Measurements from ENCODE around the gene GPR65. TPM values are rescaled to one million over a fixed set of nuclear protein-coding genes. Genes with fewer than 3 reads are reported as not detected.

GPR65 gene
- total RNA-seq, 1 donor from 2014 or later: 0.05 TPM

GRCh38 chr14:88037325-88037724, 32.4 kb downstream of the GPR65 start:
- DNase-seq (ENCODE audit: low read depth): no peak

- no peak for DNase-seq (ENCODE audit: low read depth)
Measured at GRCh38 chr14:88039197-88039596, 34.3 kb downstream of the GPR65 start.

- no peak for DNase-seq (ENCODE audit: low read depth)
Measured at GRCh38 chr14:88040146-88040545, 35.2 kb downstream of the GPR65 start.

GRCh38 chr14:88043529-88044443, 38.9 kb downstream of the GPR65 start:
- no peak for DNase-seq (ENCODE audit: low read depth)

- no peak for DNase-seq (ENCODE audit: low read depth)
Measured at GRCh38 chr14:88044444-88044758, 39.5 kb downstream of the GPR65 start.

GRCh38 chr14:88044776-88045446, 40.0 kb downstream of the GPR65 start:
- no peak for DNase-seq (ENCODE audit: low read depth)

GRCh38 chr14:88045705-88046104, 40.8 kb downstream of the GPR65 start:
- no peak for DNase-seq (ENCODE audit: low read depth)

- DNase-seq (ENCODE audit: low read depth): no peak
Measured at GRCh38 chr14:88048351-88048750, 43.4 kb downstream of the GPR65 start.

GRCh38 chr14:88049266-88049665, 44.3 kb downstream of the GPR65 start:
- no peak for DNase-seq (ENCODE audit: low read depth)

- DNase-seq (ENCODE audit: low read depth): no peak
Measured at GRCh38 chr14:88049936-88050335, 45.0 kb downstream of the GPR65 start.

- DNase-seq (ENCODE audit: low read depth): no peak
Measured at GRCh38 chr14:88060576-88060975, 55.6 kb downstream of the GPR65 start.

GRCh38 chr14:88063811-88064210, 58.9 kb downstream of the GPR65 start:
- DNase-seq (ENCODE audit: low read depth): no peak

Other genes with a start within 250 kb of the GPR65 start
- gene GALC, start 12.0 kb upstream of the GPR65 start, total RNA-seq: 20.2 and 21.1 TPM in 2 replicates